GM21529 (cell line): ENCODE data around the gene CARD8.
"Not testable (repeated sequence)": the region's sequence is repeated elsewhere in the genome, so short reads cannot be mapped to it uniquely, and the experiment has no call there.

ENCODE experiments used
- ATAC-seq: cut with Tn5 transposase; IDR thresholded peaks from one replicate; pipeline ENCODE4 v1.9.1; 2021; ENCODE audit not compliant: unreplicated experiment

CARD8 gene, protein sequence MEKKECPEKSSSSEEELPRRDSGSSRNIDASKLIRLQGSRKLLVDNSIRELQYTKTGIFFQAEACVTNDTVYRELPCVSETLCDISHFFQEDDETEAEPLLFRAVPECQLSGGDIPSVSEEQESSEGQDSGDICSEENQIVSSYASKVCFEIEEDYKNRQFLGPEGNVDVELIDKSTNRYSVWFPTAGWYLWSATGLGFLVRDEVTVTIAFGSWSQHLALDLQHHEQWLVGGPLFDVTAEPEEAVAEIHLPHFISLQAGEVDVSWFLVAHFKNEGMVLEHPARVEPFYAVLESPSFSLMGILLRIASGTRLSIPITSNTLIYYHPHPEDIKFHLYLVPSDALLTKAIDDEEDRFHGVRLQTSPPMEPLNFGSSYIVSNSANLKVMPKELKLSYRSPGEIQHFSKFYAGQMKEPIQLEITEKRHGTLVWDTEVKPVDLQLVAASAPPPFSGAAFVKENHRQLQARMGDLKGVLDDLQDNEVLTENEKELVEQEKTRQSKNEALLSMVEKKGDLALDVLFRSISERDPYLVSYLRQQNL

GRCh38 chr19:48255376-48256303, at the start of gene CARD8:
CARD8 (minus strand) TSS chr19:48255912; CDS start chr19:48241020, 14,892 bp downstream.
- peak; percentile 64 for ATAC-seq

DNA sequence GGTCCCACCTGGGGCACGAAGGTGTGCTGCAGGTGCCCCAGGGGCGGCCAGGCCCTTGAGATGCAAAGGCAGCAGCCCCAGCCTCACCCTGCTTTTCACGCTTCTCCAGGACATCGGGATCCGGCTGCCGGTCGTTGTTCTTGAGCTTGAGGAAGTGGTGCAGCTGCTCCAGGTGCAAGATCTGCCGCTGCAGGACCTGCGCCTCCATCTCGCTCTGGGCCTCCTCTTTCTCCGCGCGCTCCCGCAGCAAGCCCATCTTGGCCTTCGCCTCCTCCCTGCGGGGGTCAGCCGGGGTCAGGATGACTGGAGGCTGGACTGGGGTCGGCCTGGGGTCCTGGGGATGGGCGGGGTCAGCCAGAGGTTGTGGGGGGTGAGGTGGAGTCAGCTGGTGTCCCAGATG, 48.2 kb upstream of the CARD8 start:
- ATAC-seq, result no peak

DNA sequence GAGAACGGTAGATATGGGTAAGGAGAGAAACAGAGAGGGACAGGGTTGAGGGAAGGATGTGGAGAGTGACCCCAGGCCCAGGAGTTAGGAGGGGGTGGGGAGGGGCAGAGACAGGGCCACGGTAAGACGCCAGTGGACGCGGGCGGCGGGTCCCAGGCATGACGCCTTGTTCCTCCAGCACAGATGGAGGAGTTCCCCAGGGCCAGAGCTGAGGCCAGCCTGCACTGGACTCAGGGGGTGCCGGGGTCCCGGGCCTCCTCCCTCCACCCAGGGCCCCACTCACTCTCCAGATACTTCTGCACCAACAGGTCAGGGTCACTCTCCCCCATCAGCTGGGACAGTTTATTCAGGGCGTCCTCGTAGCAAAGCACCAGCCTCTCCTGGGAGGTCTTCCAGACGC, 47.7 kb upstream of the CARD8 start:
- ATAC-seq, result no peak

GRCh38 chr19:48302600-48302959, 46.9 kb upstream of the CARD8 start:
- ATAC-seq, result no peak

DNA sequence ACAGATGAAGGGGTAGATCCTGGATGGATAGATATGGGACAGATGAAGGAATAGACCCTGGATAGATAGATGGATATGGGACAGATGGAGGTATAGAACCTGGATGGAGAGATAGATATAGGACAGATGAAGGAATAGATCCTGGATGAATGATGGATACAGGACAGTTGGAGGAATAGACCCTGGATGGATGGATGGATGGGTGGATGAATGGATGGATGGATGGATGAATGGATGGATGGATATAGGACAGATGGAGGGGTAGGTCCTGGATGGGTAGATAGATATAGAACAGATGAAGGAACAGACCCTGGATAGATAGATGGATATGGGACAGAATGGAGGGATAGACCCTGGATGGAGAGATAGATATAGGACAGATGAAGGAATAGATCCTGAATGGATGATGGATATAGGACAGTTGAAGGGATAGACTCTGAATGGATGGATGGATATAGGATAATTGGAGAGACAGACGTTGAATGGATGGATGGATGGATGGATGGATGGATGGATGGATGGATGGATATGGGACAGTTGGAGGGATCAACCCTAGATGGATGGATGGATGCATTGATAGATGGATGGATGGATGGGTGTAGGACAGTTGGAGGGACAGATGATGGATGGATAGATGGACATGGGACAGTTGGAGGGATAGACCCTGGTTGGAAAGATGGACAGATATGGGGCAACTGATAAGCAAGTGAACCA, 46.3 kb upstream of the CARD8 start:
- no peak for ATAC-seq

GRCh38 chr19:48297975-48298374, 42.3 kb upstream of the CARD8 start:
- ATAC-seq, result no peak

DNA sequence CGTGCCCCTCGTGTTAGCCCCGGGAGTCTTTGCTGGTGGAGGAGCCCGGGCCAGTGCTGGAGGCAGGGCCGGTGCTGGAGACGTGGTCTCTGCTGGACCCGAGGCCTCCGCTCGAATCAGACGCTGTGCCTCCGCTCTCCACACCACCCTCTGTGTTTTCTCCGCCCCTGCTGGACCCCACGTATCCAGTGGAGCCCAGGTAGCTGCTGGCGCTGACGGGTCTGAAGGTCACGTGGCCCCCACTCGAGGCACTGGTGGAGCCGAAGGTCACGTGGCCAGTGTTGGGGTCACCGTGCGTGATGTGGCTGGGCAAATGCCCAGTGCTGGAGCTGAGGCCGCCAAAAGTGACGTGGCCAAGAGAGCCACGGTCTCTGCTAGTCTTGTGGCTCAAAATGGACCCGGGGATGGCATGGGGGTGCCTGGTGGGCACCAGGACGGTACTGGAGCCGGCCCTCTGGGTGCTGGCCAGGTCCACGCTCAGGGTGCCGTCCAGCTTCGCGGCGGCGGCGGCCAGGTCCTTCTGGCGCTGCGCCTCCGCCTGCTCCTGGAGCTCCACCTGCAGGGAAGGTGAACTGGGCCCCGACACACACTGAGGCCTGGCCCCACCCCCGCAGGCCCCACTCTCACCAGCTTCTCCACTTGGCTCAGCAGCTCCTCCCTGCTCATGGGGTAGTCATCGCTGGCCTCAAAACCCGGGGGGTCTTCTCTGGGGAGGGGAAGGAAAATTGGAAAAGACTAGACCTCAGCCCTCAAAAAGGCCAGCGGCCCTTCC, 41.4 kb upstream of the CARD8 start:
- no peak for ATAC-seq

- no peak for ATAC-seq
Measured at GRCh38 chr19:48295458-48295857, 39.7 kb upstream of the CARD8 start.

- ATAC-seq, result no peak
Measured at GRCh38 chr19:48292798-48293197, 37.1 kb upstream of the CARD8 start.

- ATAC-seq, result not testable (repeated sequence)
Measured at GRCh38 chr19:48291489-48291815, 35.7 kb upstream of the CARD8 start.

- no peak for ATAC-seq
Measured at GRCh38 chr19:48290771-48291488, 35.2 kb upstream of the CARD8 start.

GRCh38 chr19:48290401-48290770, 34.7 kb upstream of the CARD8 start:
- ATAC-seq, result no peak

GRCh38 chr19:48287748-48288147, 32.0 kb upstream of the CARD8 start:
- ATAC-seq, result no peak

DNA sequence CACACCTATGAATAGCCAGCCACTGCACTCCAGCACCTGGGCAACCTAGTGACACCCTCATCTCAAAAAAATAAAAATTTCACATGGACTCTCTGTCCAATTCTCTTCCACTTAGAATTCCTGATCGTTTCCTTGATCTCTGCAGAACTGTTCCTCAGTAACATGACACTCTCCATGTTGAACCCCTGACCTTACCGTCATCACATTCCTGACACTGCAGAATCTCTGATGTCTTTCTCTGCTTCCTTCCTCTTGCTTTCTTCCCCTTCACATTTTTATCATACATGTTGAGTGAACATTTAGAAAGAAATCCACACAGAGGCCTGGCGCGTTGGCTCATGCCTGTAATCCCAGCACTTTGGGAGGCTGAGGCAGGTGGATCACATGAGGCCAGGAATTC, 29.2 kb upstream of the CARD8 start:
- ATAC-seq, result no peak

DNA sequence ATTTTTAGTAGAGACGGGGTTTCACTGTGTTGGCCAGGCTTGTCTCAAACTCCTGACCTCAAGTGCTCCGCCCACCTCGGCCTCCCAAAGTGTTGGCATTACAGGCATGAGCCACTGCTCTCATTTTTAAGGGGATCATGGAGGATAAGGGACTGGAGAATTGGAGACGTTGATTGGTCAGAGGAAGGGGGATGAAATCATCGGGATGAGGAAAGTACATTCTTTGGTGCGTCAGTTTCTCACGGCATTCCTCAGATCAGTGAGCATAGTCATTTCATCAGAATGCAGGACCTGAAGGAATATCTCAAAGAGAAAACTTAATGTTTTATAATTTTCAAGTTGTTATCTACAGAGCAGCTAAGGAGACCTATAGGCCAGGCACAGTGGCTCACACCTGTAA, 28.2 kb upstream of the CARD8 start:
- ATAC-seq, result no peak

GRCh38 chr19:48279747-48280146, 24.0 kb upstream of the CARD8 start:
- ATAC-seq, result no peak

DNA sequence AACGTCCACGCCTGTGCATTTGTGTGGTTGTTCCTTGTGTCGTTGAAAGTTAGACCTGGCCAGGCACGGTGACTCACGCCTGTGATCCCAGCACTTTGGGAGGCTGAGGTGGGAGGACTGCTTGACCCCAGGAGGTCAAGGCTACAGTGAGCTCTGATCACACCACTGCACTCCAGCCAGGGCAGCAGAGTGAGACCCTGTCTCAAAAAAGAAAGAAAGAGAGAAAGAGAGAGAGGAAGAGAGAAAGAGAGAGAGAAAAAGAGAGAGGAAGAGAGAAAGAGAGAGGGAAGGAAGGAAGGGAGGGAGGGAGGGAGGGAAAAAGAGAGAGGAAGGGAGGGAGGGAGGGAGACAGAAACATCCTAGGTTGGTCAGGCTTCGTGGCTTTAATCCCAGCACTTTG, 19.2 kb upstream of the CARD8 start:
- ATAC-seq, result no peak

- ATAC-seq, result no peak
Measured at GRCh38 chr19:48274173-48274572, 18.5 kb upstream of the CARD8 start.

DNA sequence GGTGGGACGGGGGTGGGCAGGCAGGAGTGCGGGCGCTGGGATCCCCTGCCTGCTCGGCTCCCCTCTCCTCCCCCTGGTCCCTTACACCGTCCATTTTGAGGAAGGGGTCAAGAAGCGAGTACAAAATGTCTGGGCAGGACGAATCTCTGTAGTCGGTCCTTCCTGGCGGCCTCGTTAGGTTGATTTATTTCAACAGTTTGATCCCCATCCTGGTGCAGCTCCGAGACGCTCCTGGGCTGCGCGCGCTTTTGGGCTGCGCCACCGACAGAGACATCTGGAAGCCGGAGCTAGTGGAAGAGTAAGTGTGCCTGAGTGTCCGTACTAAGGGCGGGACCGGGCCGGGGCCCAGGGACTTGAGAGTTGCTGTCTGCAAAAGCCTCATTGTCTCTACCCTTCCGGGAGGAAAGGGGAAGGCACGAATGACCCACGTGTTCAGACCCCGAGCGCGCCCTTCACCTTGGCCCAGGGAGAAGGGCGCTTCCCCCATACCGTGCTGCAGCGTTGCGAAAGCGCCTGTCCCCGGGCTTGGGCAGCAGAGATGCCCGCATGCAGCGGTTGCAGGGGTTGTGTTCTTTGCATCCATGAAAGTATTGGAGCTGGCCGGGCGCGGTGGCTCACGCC, 15.9 kb upstream of the CARD8 start:
- no peak for ATAC-seq
